ENCODE data around the gene GALNTL6. TPM values are rescaled to one million over a fixed set of nuclear protein-coding genes. Genes with fewer than 3 reads are reported as not detected.

Gene GALNTL6
- total and polyA plus RNA-seq, 2 of the 4 experiments (the other 2 are of a cell fraction) = under 0.01 TPM; not detected in 1

DNA sequence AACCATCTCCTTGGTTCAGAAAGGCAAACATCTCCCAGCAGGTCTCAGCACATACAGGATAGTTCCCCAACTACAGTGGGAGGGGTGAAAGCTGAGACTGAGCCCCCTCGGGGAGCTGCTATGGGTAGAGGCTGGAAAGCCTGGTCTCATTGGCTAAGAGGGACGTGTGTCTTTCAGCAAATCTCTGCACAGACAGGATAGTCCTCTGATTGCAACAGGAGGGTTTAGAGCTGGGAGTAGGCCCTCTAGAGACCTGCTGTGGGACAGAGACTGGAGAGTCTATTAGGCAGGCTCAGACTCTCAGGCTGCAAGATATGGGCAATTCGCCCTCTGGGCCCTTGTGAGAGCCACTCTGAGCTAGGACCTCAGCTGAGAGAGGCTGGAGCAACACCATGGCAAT, 1083.8 kb downstream of the GALNTL6 start:
- Histone ChIP-seq H3K23ac (ENCODE audit: low read depth, low read length) (no peak overlapping the region), H3K27me3 (ENCODE audit: control insufficient read depth, insufficient read depth, low read length) (no peaks in the 10 kb centered on the region), H3K36me3 (ENCODE audit: control insufficient read depth, insufficient read depth, low read length) (no peaks in the 10 kb centered on the region), H2BK15ac (ENCODE audit: low read depth, low read length) (no peak overlapping the region), H3K79me1 (ENCODE audit: low read depth in 1 of 2, low read length in 2 of 2) (no peaks in the 10 kb centered on the region), H3K9me1 (ENCODE audit: insufficient read depth, low read length) (no peaks in the 10 kb centered on the region), H2AFZ (replicated peaks; ENCODE audit: low read length, poor library complexity) (no peak overlapping the region), H3K9me3 (ENCODE audit: control insufficient read depth, insufficient read depth, low read length) (peaks cover 3% of the 10 kb centered on the region; the same call in 1 of the 2 replicates), H3K9ac (ENCODE audit: low read depth, low read length) (no peak overlapping the region), H4K91ac (ENCODE audit: insufficient read depth, low read depth, low read length) (no peak overlapping the region), H2AK9ac (replicated peaks; ENCODE audit: low read depth, low read length, poor library complexity) (no peak overlapping the region), H2BK5ac (ENCODE audit: low read depth, low read length, poor library complexity, severe bottlenecking) (no peak overlapping the region), H2BK120ac (ENCODE audit: low read depth, low read length) (no peak overlapping the region), H3K56ac (ENCODE audit: extremely low read depth, insufficient read depth, low read length) (no peak overlapping the region), H2BK20ac (ENCODE audit: low read depth, low read length) (no peak overlapping the region), H3K27ac (ENCODE audit: insufficient read depth, low read length) (no peak overlapping the region), H4K5ac (ENCODE audit: low read depth, low read length) (no peak overlapping the region), H4K8ac (ENCODE audit: low read depth in 2 of 2, low read length in 2 of 2) (no peak overlapping the region), H3K14ac (replicated peaks; ENCODE audit: low read depth, low read length) (no peak overlapping the region), H3K4me3 (ENCODE audit: insufficient read depth, low read depth, low read length) (no peak overlapping the region), H2AK5ac (ENCODE audit: low read depth, low read length) (no peak overlapping the region), H3K4me2 (ENCODE audit: low read depth, low read length) (no peak overlapping the region), H4K20me1 (ENCODE audit: insufficient read depth, low read length) (no peaks in the 10 kb centered on the region), H3K4ac (ENCODE audit: low read depth, low read length) (no peak overlapping the region), H3K18ac (ENCODE audit: low read depth, low read length) (no peak overlapping the region), H3K4me1 (ENCODE audit: control insufficient read depth, insufficient read depth, low read length) (no peaks in the 10 kb centered on the region)
- intact Hi-C loops (cut with micrococcal nuclease) (loop anchor here (10.0 kb wide), 1 partner anchor 358 kb away; no protein-coding TSS in a partner anchor), dilution Hi-C loops (cut with HindIII; ENCODE audit: low sequenced_read_pairs, unreplicated experiment) (no loop called here), in situ Hi-C loops (cut with MboI; ENCODE audit: low sequenced_read_pairs) (no loop called here)
- WGBS, 2 experiments (ENCODE audit: extremely low coverage in 2 of 2, insufficient read length in 1 of 2) = 25% methylated on average over 2 of the region's 3 CpGs; no CpG with 5 or more reads in 1 of the 2 experiments
- TF ChIP-seq USF2 (IDR thresholded peaks at IDR 0.05; ENCODE audit: low read depth, low read length) = no peak
- no peak for TF ChIP-seq RCOR1 (IDR thresholded peaks at IDR 0.05; ENCODE audit: insufficient replicate concordance, low read length)
- no peak for TF ChIP-seq MAFK (IDR thresholded peaks at IDR 0.05; ENCODE audit: low read depth, low read length)
- no peak for TF ChIP-seq FOS (IDR thresholded peaks at IDR 0.05; ENCODE audit: low read depth, low read length)
- ATAC-seq (ENCODE audit: low read depth) = no peak
- BruUV-seq (replicated peaks) = no TSS peak
- DNase-seq = no peak
- ChIA-PET CTCF (interaction anchor here (0.6 kb wide), 1 partner anchor 400 kb away, joined by 7 read pairs; no protein-coding TSS in a partner anchor), POLR2A (ENCODE audit: unreplicated experiment) (no interaction called here)
